Stimulated activated CD8-positive, alpha-beta memory T cell treated with anti-CD3 and anti-CD28 coated beads, Interleukin-12 subunit alpha, Interleukin-12 subunit beta, amount 100 ng/mL, for 24 hours (primary cell): ENCODE measurements around the gene ADAMTSL4.
A peak's percentile ranks its signal among the peaks of the same experiment; 100 is the strongest.
"Not testable (repeated sequence)": the region's sequence is repeated elsewhere in the genome, so short reads cannot be mapped to it uniquely, and the experiment has no call there.

Experiments used
- DNase-seq: peaks from one replicate; pipeline ENCODE4 v3.0.0-alpha.2; 2020; ENCODE audit errors: extremely low read depth

The ADAMTSL4 gene

DNA sequence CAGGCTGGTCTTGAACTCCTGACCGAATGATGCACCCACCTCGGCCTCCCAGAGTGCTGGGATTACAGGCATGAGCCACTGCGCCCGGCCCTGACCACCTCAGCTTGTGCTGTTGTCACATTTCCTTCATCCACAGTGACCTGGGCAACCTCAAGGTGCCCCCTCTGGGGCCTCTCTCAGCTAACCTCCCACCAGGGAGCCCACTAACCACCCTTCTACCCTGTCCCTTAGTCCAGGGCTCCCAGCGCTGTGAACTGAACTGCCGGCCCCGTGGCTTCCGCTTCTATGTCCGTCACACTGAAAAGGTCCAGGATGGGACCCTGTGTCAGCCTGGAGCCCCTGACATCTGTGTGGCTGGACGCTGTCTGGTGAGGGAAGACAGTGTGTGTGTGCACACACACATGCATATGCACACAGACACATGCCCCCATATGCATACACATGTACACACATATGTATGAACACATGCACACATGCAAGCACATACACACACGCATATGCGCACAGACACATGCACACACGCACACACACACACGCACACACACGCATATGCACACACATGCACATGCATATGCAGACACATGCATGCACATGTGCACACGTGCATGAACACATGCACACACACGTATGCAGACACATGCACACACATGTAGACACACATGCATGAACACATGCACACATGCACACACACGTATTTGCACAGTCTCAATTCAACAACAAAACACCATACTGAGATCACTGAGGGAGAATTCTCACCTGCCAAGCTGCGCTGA lies 6.2 kb downstream of the ADAMTSL4 start:
- no peak for DNase-seq

DNA sequence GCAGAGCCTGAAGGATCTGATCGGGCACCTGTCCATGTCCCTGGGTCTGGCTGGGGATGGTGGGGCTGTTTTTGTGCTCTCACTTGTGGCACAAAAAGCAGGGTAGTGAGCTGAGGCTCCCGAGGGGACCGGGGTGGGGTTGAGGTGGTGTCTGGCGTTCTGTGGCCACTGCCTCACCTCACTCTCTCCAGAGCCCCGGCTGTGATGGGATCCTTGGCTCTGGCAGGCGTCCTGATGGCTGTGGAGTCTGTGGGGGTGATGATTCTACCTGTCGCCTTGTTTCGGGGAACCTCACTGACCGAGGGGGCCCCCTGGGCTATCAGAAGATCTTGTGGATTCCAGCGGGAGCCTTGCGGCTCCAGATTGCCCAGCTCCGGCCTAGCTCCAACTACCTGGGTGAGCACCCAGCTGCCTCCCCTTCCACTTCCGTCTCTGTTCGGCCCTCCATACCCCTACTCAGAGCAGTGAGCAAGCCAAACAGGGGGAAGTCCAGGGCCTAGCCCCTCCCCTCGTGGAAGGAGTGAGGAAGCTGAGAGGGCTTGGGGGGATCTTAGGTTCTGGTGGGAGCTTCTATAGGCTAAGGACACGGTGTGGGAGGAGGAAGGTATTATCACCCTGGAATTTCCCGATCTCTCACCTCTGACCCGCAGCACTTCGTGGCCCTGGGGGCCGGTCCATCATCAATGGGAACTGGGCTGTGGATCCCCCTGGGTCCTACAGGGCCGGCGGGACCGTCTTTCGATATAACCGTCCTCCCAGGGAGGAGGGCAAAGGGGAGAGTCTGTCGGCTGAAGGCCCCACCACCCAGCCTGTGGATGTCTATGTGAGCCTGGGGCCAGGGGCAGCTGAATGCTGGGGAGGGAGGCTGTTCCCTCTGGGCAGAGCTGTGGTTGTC lies 7.0 kb downstream of the ADAMTSL4 start:
- DNase-seq: no peak

DNA sequence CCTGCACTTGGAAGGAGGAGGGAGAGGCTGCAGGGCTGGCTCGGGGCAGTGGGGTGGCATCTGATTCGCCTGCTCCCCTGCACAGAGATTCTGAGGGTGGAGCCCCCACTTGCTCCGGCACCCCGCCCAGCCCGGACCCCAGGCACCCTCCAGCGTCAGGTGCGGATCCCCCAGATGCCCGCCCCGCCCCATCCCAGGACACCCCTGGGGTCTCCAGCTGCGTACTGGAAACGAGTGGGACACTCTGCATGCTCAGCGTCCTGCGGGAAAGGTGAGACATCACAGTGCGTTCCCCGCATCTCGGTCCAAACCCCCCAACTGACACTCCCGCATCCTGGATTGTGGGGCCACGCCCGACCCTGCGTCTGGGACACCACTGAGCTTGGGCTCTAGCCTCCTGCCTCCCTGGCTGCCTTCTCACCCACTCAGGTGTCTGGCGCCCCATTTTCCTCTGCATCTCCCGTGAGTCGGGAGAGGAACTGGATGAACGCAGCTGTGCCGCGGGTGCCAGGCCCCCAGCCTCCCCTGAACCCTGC lies 7.9 kb downstream of the ADAMTSL4 start:
- no peak for DNase-seq

- no peak for DNase-seq
Measured at GRCh38 chr1:150557813-150558212, 8.6 kb downstream of the ADAMTSL4 start.

- DNase-seq: no peak
Measured at GRCh38 chr1:150558303-150558704, 9.1 kb downstream of the ADAMTSL4 start.

DNA sequence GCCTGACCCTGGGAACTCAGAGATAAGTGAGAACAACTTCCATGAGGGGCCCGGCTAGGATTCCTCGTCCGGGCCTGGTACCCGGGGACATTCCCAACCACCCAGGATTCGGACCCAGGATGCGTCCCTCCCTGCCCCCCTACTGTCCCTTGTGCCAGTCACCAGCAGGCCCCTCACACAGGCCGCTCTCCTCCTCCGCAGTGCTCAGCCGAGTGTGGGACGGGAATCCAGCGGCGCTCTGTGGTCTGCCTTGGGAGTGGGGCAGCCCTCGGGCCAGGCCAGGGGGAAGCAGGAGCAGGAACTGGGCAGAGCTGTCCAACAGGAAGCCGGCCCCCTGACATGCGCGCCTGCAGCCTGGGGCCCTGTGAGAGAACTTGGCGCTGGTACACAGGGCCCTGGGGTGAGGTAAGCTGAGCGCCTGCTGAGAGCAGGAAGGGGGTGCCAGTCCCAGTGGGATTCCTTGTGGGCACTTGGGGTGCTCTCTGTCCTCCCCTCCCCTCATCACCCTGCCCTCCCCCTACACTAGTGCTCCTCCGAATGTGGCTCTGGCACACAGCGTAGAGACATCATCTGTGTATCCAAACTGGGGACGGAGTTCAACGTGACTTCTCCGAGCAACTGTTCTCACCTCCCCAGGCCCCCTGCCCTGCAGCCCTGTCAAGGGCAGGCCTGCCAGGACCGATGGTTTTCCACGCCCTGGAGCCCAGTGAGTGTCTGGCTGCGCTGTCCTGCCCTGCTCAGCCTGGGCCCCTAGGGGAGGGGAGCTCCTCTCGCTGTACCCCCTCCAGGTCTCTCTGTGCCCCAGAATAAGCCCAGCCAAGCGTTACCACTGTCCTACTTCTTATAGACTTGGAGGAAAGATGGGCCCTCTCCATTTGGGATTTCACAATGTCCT lies 9.8 kb downstream of the ADAMTSL4 start:
- no peak for DNase-seq

GRCh38 chr1:150559656-150560010 lies 10.4 kb downstream of the ADAMTSL4 start:
- DNase-seq: no peak

DNA sequence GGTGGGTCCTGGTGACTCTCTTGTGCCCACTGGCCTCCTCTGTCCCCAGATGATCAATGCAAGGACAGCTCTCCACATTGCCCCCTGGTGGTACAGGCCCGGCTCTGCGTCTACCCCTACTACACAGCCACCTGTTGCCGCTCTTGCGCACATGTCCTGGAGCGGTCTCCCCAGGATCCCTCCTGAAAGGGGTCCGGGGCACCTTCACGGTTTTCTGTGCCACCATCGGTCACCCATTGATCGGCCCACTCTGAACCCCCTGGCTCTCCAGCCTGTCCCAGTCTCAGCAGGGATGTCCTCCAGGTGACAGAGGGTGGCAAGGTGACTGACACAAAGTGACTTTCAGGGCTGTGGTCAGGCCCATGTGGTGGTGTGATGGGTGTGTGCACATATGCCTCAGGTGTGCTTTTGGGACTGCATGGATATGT lies 10.8 kb downstream of the ADAMTSL4 start:
- DNase-seq: no peak

DNA sequence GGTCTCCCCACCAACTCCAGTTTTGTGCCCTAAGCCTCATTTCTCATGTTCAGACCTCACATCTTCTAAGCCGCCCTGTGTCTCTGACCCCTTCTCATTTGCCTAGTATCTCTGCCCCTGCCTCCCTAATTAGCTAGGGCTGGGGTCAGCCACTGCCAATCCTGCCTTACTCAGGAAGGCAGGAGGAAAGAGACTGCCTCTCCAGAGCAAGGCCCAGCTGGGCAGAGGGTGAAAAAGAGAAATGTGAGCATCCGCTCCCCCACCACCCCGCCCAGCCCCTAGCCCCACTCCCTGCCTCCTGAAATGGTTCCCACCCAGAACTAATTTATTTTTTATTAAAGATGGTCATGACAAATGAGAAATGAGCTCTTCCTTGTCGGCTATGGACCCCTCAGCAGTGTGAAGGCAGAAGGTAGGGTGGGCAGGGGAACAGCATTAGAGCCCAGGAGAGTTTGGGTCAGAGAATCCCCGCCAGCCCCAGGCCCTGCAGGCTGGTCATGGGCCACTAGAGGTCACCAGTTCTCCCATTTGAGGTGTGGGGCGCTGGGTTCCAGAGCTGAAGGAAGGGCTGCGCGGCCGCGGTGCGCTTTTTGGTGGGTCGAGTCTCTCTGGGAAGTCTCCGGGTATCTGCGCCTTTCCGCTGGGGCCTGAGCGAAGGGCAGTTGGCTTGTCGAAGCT lies 11.5 kb downstream of the ADAMTSL4 start:
- DNase-seq: peak; percentile 75

- no peak for DNase-seq
Measured at GRCh38 chr1:150561254-150561973, 12.2 kb downstream of the ADAMTSL4 start.

DNA sequence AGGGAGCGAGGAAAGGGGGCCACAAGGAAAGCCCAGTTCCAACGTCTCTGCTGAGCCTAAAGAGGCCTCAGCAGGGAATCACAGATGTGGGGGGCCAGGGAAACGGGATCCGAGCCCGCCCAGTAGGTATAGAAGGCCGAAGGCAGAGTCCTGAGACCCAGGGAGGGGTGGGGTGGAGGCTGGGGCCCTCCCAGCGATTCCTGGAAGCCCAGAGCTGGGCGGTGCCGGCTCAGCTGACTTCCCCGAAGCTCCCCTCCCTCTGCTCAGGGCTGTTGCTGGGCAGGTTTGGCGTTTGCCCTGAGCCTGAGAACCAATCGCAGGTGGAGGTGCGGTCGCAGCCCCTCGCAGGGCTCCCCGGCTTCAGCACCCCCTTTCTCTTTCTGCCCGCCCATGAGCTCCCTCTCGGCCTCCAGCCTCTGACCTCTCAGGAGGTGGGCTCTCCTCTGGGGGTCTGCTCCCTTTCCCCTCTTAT lies 12.8 kb downstream of the ADAMTSL4 start:
- peak; percentile 72 for DNase-seq

- peak; percentile 57 for DNase-seq
Measured at GRCh38 chr1:150562446-150563339, 13.5 kb downstream of the ADAMTSL4 start.

DNA sequence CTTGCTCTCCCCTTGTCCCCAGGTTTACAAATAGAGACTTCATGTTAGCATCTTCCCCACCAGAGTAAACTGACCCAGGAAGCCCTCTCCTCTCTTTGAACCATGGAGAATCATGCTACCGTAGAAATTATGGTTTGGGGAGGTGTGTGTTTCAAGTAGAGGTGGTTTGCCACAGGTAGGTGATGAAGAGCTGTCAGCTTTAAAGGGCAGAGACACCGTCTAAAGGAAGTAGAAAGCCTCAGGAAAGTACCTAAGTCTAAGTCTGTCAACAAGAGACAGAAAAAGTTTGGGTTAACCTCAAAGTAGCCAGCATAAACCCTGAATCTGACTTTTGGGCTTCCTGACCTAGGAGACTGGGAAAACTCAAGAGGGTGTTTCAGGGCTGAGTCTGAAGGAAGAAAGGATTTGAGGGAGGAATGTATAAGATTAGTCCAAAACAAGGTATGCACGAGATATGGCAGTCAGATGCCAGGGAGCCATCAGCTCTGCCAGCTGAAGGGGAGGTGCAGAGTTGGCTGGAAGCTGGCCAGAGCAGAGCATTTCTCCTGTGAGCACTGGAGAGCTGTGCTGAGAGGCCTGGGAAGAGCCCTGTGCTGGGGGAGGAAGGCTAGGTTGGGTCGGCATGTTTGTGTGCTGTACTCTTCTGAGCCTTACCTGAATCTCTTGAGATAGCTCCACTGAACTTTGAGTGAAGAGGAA lies 14.3 kb downstream of the ADAMTSL4 start:
- no peak for DNase-seq

- no peak for DNase-seq
Measured at GRCh38 chr1:150564051-150564991, 15.1 kb downstream of the ADAMTSL4 start.

DNA sequence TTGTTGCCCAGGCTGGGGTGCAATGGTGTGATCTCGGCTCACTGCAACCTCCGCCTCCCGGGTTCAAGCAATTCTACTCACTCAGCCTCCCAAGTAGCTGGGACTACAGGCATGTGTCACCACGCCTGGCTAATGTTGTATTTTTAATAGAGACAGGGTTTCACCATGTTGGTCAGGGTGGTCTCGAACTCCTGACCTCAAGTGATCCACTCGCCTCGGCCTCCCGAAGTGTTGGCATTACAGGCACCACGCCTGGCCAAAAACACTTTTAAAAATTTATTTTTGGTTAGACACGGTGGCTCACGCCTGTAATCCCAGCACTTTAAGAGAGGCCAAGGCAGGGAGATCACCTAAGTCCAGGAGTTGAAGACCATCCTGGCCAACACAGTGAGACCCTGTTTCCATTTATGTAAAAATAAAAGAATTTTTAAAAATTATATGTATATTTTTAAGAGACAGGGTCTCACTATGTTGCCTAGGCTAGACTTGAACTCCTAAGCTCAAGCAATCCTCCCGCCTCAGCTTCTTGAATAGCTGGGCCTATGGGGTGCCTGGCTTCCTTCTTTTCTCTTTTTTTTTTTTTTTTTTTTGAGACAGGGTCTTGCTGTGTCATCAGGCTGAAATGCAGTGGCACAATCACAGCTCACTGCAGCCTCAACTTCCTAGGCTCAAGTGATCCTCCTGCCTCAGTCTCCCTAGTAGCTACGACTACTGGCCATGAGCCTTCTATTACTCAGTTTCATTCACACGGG lies 16.2 kb downstream of the ADAMTSL4 start:
- DNase-seq: not testable (repeated sequence)

DNA sequence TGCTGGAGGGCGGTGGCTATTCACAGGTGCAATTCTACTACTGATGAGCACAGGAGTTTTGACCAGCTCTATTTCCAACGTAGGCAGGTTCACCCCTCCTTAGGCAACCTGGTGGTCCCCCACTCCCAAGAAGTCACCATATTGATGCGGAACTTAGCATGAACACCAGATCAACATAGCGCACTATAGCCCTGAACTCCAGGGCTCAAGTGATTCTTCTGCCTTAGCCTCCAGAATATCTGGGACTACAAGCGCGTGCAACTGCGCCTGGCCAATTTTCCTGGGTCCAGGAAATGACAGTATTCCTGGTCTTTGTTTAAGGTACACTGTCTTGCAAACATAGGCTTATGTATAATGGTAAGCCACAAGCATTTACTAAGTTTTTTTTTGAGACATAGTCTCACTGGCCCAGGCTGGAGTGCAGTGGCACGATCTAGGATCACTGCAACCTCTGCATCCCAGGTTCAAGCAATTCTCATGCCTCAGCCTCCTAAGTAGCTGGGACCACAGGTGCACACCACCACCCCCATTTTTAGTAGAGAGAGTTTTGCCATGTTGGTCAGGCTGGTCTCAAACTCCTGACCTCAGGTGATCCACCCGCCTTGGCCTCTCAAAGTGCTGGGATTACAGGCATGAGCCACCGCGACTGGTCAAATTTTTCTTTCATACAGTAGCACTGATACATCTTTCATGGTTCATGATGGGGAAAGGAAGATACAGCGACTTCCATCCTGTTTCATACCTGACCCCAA lies 17.6 kb downstream of the ADAMTSL4 start:
- DNase-seq: no peak
